Glomerular visceral epithelial cell (primary cell): ENCODE data around the gene USH2A.

Source experiments
- DNase-seq: peaks from one replicate; pipeline ENCODE4 v3.0.0-alpha.2; 2016; ENCODE audit errors: extremely low spot score

USH2A gene

GRCh38 chr1:216422821-216423520 is at the start of gene USH2A:
USH2A (minus strand) TSS chr1:216423448; CDS start chr1:216422336, 1,112 bp downstream.
- no peak for DNase-seq

- DNase-seq: no peak
These were observed 43.0 kb upstream of the USH2A start for GRCh38 chr1:216466162-216466801.

- peak; percentile 65 for DNase-seq
These were observed 41.2 kb upstream of the USH2A start for GRCh38 chr1:216464489-216464888.

- DNase-seq: no peak
These were observed 39.0 kb upstream of the USH2A start for GRCh38 chr1:216462066-216462775.

GRCh38 chr1:216461466-216461865 is 38.2 kb upstream of the USH2A start:
- no peak for DNase-seq

GRCh38 chr1:216459651-216460207 is 36.5 kb upstream of the USH2A start:
- DNase-seq: no peak

GRCh38 chr1:216458812-216459211 is 35.6 kb upstream of the USH2A start:
- no peak for DNase-seq

GRCh38 chr1:216457356-216457755 is 34.1 kb upstream of the USH2A start:
- no peak for DNase-seq

- DNase-seq: peak; percentile 54
These were observed 33.4 kb upstream of the USH2A start for GRCh38 chr1:216456682-216457081.

- DNase-seq: no peak
These were observed 30.5 kb upstream of the USH2A start for GRCh38 chr1:216453777-216454176.

GRCh38 chr1:216450227-216450626 is 27.0 kb upstream of the USH2A start:
- no peak for DNase-seq

- DNase-seq: no peak
These were observed 24.8 kb upstream of the USH2A start for GRCh38 chr1:216448011-216448510.

- no peak for DNase-seq
These were observed 14.4 kb upstream of the USH2A start for GRCh38 chr1:216437603-216438002.

- no peak for DNase-seq
These were observed 11.0 kb upstream of the USH2A start for GRCh38 chr1:216434232-216434631.

GRCh38 chr1:216433175-216433574 is 9.9 kb upstream of the USH2A start:
- no peak for DNase-seq

GRCh38 chr1:216430744-216431143 is 7.5 kb upstream of the USH2A start:
- no peak for DNase-seq

- DNase-seq: no peak
These were observed 2.3 kb upstream of the USH2A start for GRCh38 chr1:216425577-216425976.

- no peak for DNase-seq
These were observed 2.5 kb downstream of the USH2A start for GRCh38 chr1:216420746-216421145.

GRCh38 chr1:216420263-216420662 is 3.0 kb downstream of the USH2A start:
- no peak for DNase-seq

GRCh38 chr1:216416488-216416887 is 6.8 kb downstream of the USH2A start:
- DNase-seq: no peak

GRCh38 chr1:216410026-216410425 is 13.2 kb downstream of the USH2A start:
- DNase-seq: no peak

GRCh38 chr1:216390956-216391355 is 32.3 kb downstream of the USH2A start:
- no peak for DNase-seq
